ENCODE measurements around the gene CORIN.
"Not testable (repeated sequence)": the region's sequence is repeated elsewhere in the genome, so short reads cannot be mapped to it uniquely, and the experiment has no call there.

CORIN gene

DNA sequence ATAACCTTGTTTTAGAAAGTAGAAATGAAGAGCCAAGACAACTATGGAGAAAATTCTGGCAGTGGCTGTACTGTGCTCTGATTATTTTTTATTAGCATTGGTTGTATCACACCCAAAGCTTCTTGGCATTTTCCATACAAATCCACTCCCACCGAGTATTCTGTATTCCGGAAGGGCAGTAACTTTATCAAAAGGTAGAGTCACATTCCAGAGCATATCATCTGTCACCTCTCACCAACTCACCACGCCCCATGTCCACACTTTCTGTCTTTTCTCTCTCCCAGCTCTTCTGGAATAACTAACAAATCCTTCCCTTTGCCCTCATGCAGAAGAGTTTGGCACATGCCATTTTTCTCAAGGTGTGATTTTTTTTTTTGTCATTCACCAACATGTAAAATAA lies 52.7 kb downstream of the CORIN start:
- Mint-ChIP-seq H3K9me3 (peaks cover 2% of the 10 kb centered on the region), H3K4me3 (no peak overlapping the region), H3K36me3 (ENCODE audit: low read depth) (no peaks in the 10 kb centered on the region), H3K27ac (no peak overlapping the region), H3K4me1 (no peaks in the 10 kb centered on the region), H3K27me3 (ENCODE audit: low read depth) (peaks cover 4% of the 10 kb centered on the region)
- TF ChIP-seq, protein P1, sequence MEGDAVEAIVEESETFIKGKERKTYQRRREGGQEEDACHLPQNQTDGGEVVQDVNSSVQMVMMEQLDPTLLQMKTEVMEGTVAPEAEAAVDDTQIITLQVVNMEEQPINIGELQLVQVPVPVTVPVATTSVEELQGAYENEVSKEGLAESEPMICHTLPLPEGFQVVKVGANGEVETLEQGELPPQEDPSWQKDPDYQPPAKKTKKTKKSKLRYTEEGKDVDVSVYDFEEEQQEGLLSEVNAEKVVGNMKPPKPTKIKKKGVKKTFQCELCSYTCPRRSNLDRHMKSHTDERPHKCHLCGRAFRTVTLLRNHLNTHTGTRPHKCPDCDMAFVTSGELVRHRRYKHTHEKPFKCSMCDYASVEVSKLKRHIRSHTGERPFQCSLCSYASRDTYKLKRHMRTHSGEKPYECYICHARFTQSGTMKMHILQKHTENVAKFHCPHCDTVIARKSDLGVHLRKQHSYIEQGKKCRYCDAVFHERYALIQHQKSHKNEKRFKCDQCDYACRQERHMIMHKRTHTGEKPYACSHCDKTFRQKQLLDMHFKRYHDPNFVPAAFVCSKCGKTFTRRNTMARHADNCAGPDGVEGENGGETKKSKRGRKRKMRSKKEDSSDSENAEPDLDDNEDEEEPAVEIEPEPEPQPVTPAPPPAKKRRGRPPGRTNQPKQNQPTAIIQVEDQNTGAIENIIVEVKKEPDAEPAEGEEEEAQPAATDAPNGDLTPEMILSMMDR (IDR thresholded peaks at IDR 0.05; ENCODE audit: unreplicated experiment in 3 of 3): no peak

DNA sequence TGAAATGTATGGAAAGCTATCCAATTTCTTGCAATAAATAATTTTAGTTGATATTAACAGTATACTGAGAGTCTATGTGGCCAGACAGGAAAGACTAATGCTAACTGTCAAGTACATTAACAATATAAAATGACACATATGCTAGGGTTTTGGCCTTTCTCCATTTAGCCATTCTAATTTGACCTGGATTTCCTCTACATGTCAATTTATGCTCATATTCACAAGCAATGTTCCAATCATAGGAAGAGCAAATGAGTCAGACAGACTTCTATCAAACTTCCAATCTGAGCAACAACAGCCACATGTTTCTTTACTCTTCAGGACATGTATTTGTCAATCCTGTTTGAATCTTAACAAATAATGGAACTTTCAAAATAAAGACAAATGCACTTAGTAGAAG lies 53.6 kb downstream of the CORIN start:
- Mint-ChIP-seq H3K4me1 (no peaks in the 10 kb centered on the region), H3K36me3 (ENCODE audit: low read depth) (no peaks in the 10 kb centered on the region), H3K27me3 (ENCODE audit: low read depth) (peaks cover 4% of the 10 kb centered on the region), H3K4me3 (no peak overlapping the region), H3K27ac (no peak overlapping the region), H3K9me3 (peaks cover 5% of the 10 kb centered on the region)
- TF ChIP-seq, protein P1 (IDR thresholded peaks at IDR 0.05; ENCODE audit: unreplicated experiment in 3 of 3): no peak

DNA sequence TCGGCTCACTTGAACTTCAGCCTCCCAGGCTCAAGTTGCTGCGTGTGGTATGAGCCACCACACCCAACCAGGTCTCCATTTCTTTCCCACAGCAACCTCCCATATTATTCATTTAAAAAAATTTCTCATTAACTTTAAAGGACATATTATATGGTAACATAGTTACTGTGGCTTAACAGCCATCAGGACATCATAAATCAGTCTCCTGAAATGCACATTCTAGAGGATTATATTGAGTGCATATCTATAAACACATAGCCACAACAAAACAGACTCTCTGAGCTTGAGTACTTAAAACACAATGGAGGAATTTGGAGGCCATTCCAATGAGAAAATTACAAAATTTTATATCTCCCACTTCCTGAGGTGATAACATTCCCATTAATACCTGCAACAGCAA lies 61.5 kb downstream of the CORIN start:
- Mint-ChIP-seq H3K36me3 (ENCODE audit: low read depth) (no peaks in the 10 kb centered on the region), H3K9me3 (peaks cover 5% of the 10 kb centered on the region), H3K4me3 (no peak overlapping the region), H3K27ac (no peak overlapping the region), H3K4me1 (no peaks in the 10 kb centered on the region), H3K27me3 (ENCODE audit: low read depth) (no peaks in the 10 kb centered on the region)
- TF ChIP-seq, protein P1 (IDR thresholded peaks at IDR 0.05; ENCODE audit: unreplicated experiment in 3 of 3): no peak

DNA sequence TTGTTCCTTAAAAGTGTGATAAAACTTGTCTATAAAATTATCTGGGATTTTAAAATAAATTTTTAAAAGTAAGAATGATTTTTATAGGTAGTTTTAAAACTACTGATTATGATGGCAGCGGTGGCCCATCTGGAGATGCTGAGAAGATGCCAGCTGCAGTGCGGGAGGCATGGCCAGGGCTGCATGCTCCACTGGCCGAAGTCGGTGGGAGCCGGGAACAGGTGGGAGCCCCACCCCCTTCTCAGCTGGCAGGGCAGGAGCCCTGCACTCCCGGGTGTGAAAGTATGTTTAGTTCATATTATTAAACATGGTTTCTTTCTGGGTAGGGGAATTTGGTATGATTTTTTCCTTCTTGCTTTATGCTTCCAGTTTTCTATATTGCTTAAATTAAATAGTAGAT lies 63.8 kb downstream of the CORIN start:
- TF ChIP-seq, protein P1 (IDR thresholded peaks at IDR 0.05; ENCODE audit: unreplicated experiment in 3 of 3): no peak
- Mint-ChIP-seq H3K27ac (no peak overlapping the region), H3K4me3 (no peak overlapping the region), H3K9me3 (no peaks in the 10 kb centered on the region), H3K36me3 (ENCODE audit: low read depth) (no peaks in the 10 kb centered on the region), H3K4me1 (no peaks in the 10 kb centered on the region), H3K27me3 (ENCODE audit: low read depth) (no peaks in the 10 kb centered on the region)

DNA sequence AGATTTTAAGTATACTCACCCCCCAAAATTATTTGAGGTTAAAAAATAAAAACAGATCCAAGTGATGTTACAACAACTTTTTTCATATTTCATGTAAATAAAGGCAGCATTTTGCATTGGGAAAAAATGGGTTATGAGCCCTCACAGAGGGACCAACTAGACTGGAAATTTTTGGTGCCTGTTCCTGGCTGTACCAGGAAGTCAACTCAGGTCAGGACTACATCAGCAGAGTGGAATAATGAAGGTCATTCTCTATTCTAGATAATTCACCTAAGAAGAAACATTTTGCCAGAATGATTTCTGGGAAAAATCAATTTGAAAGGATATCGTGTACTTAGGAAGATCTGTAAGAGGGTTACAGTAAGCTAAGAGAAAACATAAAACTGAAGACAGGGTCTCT lies 66.8 kb downstream of the CORIN start:
- Mint-ChIP-seq H3K4me1 (no peaks in the 10 kb centered on the region), H3K9me3 (peaks cover 3% of the 10 kb centered on the region), H3K27ac (no peak overlapping the region), H3K27me3 (ENCODE audit: low read depth) (no peaks in the 10 kb centered on the region), H3K36me3 (ENCODE audit: low read depth) (no peaks in the 10 kb centered on the region), H3K4me3 (no peak overlapping the region)
- TF ChIP-seq, protein P1 (IDR thresholded peaks at IDR 0.05; ENCODE audit: unreplicated experiment in 3 of 3): no peak

DNA sequence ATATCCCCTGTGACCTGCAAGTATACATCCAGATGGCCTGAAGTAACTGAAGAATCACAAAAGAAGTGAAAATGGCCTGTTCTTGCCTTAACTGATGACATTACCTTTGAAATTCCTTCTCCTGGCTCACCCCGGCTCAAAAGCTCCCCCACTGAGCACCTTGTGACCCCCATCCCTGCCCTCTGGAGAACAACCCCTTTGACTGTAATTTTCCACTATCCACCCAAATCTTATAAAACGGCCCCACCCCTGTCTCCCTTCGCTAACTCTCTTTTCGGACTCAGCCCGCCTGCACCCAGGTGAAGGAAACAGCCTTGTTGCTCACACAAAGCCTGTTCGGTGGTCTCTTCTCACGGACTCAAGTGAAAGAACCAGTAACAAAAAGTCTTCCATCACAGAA lies 69.9 kb downstream of the CORIN start:
- not testable (repeated sequence) for H3K4me3 Mint-ChIP-seq; H3K9me3 Mint-ChIP-seq; H3K36me3 Mint-ChIP-seq (ENCODE audit: low read depth); H3K27me3 Mint-ChIP-seq (ENCODE audit: low read depth); H3K4me1 Mint-ChIP-seq; H3K27ac Mint-ChIP-seq

Data from nephron (organoid).